Measurements from ENCODE around the gene CAPN7. TPM values are rescaled to one million over a fixed set of nuclear protein-coding genes. Genes with fewer than 3 reads are reported as not detected.

CAPN7 gene
- polyA plus RNA-seq, 3 donors, result 10.3 to 17.9 (median 12.7) TPM

Other genes starting within 250 kb of the CAPN7 start
- gene MRPS25, start 140.9 kb upstream of the CAPN7 start, polyA plus RNA-seq, result 10 to 100 TPM; 20.1 to 47.4 (median 24.2) TPM
- 10 to 100 TPM in 1 of 3 donors, 1 to 10 TPM in 2; 3.5 to 13.6 (median 9.5) TPM for gene RBSN, start 107.1 kb upstream of the CAPN7 start, polyA plus RNA-seq
- gene SH3BP5, start 126.3 kb downstream of the CAPN7 start, polyA plus RNA-seq, result 10 to 100 TPM in 2 of 3 donors, 1 to 10 TPM in 1; 7.8 to 89.5 (median 62.7) TPM
- gene METTL6, start 221.3 kb downstream of the CAPN7 start, polyA plus RNA-seq, result 10 to 100 TPM in 2 of 3 donors, 1 to 10 TPM in 1; 6.1 to 13.5 (median 10.2) TPM
- 10 to 100 TPM in 1 of 3 donors, 1 to 10 TPM in 2; 4.3 to 11.2 (median 7.5) TPM for gene EAF1, start 221.4 kb downstream of the CAPN7 start, polyA plus RNA-seq

Data from adipose tissue (tissue), 3 donors.